ENCODE measurements around the gene RHOD.

DNA sequence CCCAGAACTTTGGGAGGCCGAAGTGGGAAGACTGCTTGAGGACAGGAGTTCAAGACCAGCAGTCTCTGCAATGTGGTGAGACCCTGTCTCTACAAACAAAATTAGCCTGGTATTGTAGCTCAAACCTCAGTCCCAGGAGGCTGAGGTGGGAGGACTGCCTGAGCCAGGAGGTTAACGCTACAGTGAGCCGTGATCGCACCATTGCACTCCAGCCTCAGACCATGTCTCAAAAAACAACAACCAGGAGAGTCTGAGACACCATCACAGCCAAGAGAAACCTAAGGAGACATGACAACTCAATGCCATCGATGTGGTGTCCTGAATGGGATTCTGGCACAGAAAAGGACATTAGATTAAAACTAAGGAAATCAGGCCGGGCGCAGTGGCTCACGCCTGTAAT, 34.1 kb downstream of the RHOD start:
- TF ChIP-seq POLR2AphosphoS5 (IDR thresholded peaks at IDR 0.05; ENCODE audit: borderline replicate concordance, low read depth, low read length) (no peak), EZH2 (IDR thresholded peaks at IDR 0.05) (no peak), FOXP2 (optimal IDR thresholded peaks at IDR 0.05; ENCODE audit: control extremely low read depth, extremely low read length, insufficient read depth) (no peak)
